ENCODE results near the gene SYNDIG1. TPM values are rescaled to one million over a fixed set of nuclear protein-coding genes. Genes with fewer than 3 reads are reported as not detected.

SYNDIG1 gene
- total RNA-seq, 4 donors from 2014 or later = 8.3 to 12.4 (median 10.2) TPM

DNA sequence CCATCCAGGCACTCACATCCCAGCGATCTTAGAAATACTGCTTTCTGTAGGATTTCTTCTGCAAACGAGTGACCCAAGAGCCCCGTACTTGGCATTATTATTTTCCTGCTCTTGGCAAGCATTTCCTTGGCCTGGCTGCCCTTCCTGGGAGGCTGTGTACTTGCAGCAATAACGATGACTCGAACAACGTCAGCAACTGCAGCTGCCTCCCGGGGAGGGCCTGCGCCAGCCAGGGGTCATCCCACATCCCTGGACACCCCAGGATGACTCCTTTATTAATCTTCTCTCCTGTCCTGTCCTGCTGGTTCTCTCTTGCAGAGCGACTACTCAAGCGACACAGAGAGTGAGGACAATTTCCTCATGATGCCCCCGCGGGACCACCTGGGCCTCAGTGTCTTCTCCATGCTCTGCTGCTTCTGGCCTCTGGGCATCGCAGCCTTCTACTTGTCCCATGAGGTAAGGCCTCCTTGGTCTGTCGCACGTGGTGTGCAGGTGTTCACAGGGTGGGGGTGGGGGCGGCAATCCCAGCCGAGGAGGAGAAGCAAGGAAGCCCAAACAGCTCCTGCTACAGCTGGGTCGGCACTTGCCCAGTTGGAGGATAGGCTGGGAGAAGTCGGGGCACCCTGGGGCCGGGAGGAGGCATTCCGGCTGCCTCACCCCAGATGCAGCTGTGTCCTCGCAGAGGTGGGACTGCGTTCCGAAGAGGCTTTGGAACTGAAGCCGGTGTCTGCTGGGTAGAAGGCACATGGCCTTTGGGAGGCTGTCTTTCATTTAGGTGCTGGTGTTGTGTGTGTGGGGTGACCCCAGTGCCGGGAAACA, 115.3 kb downstream of the SYNDIG1 start:
- H3K27ac ChIP-seq = no peak overlapping the region
- TF ChIP-seq POLR2A (IDR thresholded peaks at IDR 0.05) = no peak
- TF ChIP-seq, protein P1, sequence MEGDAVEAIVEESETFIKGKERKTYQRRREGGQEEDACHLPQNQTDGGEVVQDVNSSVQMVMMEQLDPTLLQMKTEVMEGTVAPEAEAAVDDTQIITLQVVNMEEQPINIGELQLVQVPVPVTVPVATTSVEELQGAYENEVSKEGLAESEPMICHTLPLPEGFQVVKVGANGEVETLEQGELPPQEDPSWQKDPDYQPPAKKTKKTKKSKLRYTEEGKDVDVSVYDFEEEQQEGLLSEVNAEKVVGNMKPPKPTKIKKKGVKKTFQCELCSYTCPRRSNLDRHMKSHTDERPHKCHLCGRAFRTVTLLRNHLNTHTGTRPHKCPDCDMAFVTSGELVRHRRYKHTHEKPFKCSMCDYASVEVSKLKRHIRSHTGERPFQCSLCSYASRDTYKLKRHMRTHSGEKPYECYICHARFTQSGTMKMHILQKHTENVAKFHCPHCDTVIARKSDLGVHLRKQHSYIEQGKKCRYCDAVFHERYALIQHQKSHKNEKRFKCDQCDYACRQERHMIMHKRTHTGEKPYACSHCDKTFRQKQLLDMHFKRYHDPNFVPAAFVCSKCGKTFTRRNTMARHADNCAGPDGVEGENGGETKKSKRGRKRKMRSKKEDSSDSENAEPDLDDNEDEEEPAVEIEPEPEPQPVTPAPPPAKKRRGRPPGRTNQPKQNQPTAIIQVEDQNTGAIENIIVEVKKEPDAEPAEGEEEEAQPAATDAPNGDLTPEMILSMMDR (IDR thresholded peaks at IDR 0.05) = no peak
- intact Hi-C loops (cut with DNase I) = no loop called here
- H3K27me3 ChIP-seq = no peaks in the 10 kb centered on the region
- H3K9me3 ChIP-seq = no peaks in the 10 kb centered on the region
- no peaks in the 10 kb centered on the region for H3K4me1 ChIP-seq
- WGBS, 2 donors = 76 to 79% methylated on average over 26 of the region's 26 CpGs
- no peak for DNase-seq
- H3K4me3 ChIP-seq (replicated peaks in 1 of 3) = no peak overlapping the region
- H3K36me3 ChIP-seq = no peaks in the 10 kb centered on the region

DNA sequence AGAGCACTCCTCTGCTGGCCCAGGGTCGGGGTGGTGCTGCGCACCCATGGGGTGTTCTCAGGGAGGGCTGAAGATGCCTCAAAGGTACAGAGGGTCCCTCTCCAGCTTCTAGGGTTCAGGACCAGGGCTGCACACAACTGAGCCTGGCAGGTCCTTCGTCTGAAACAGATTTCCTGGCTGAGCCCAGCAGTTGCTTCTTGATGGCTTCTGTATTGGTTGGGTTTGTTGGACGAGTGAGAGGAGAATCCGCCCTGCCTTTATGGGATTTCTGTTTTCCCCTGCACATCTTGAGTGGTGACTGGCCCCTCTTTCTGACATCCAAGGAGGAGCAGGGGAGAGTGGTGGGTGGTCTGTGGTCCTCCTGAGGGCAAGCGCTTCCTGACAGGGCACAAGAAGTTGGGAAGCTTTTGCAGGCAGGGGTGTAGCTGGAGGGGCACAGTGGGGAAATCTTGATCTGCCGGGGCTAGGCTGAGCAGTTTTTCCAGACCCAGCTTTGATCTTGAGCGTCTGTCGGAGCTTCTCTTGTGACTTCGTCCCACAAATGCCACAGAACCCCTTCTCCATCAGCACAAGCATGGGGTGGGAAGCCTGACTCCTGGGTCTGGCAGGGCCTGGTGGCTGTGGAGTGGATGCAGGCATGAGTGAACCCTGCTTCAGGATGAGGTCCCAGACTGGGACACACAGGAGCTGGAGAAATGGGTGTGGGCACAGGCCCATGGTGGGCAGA, 116.5 kb downstream of the SYNDIG1 start:
- TF ChIP-seq, protein P1 (IDR thresholded peaks at IDR 0.05) = no peak
- no peak for TF ChIP-seq POLR2A (IDR thresholded peaks at IDR 0.05)
- no peaks in the 10 kb centered on the region for H3K27me3 ChIP-seq
- DNase-seq = no peak
- no peak overlapping the region for H3K4me3 ChIP-seq (replicated peaks in 1 of 3)
- no peaks in the 10 kb centered on the region for H3K9me3 ChIP-seq
- H3K4me1 ChIP-seq = no peaks in the 10 kb centered on the region
- 97 to 98% methylated on average over 9 to 10 of the region's 10 CpGs for WGBS, 2 donors
- no peak overlapping the region for H3K27ac ChIP-seq
- intact Hi-C loops (cut with DNase I) = no loop called here
- no peaks in the 10 kb centered on the region for H3K36me3 ChIP-seq

DNA sequence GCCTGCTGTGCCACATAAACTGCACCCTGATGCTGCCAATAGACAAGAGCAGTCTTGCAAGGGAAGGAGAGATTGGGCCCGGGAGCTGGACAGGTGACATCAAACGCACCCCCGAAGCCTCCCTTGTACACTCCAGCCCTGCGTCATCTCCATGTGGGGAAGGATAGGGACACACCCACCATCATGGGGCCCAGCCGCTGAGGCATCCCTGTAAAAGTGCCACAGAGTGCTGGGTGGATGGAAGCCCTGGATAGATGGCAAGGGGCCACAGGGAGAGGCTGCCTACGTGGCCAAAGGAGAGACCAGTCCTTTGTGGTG, 117.1 kb downstream of the SYNDIG1 start:
- TF ChIP-seq POLR2A (IDR thresholded peaks at IDR 0.05) = no peak
- TF ChIP-seq, protein P1 (IDR thresholded peaks at IDR 0.05) = no peak
- Histone ChIP-seq H3K27me3 (no peaks in the 10 kb centered on the region), H3K4me1 (no peaks in the 10 kb centered on the region), H3K36me3 (no peaks in the 10 kb centered on the region), H3K4me3 (replicated peaks in 1 of 3) (no peak overlapping the region), H3K27ac (no peak overlapping the region), H3K9me3 (no peaks in the 10 kb centered on the region)
- intact Hi-C loops (cut with DNase I) = no loop called here
- DNase-seq = no peak
- 84 to 86% methylated on average over 6 of the region's 6 CpGs for WGBS, 2 donors

DNA sequence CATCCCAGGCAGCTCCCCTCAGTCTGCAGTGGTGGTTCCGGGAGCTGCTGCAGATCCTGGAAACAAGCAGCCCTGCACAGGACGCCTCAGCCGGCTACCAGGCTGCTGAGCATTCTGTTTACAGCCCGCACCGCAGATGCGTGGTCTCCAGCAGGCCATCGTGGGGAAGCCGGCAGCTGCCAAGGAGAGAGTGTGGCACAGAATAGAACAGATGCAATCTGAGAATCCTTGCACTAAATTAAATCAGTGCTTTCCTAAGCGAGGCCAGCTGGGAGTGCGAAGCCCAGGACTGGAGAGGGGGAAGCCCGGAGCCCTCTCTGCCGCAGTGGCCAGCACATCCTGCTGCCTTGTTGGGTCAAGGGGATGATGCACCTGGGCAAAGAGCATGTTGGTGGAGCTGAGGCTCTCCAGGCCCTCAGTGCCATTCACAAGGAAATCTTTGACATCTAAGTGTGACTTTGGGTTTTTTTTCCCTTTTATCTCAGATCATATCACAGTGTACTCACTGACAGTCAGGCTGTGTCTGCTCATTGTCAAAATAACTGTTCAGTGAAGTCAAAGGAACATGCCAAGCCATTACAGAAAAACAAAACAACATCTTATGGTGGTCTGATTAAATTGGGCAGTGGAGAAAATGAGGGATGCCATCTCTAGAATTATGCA, 118.1 kb downstream of the SYNDIG1 start:
- no peak overlapping the region for H3K4me3 ChIP-seq (replicated peaks in 1 of 3)
- intact Hi-C loops (cut with DNase I) = no loop called here
- WGBS, 2 donors = 83 to 88% methylated on average over 12 of the region's 12 CpGs

More for the DNA sequence above, 118.1 kb downstream of the SYNDIG1 start:
- H3K4me1 ChIP-seq = no peaks in the 10 kb centered on the region
- H3K9me3 ChIP-seq = no peaks in the 10 kb centered on the region
- no peaks in the 10 kb centered on the region for H3K36me3 ChIP-seq
- no peak overlapping the region for H3K27ac ChIP-seq
- DNase-seq = no peak
- no peaks in the 10 kb centered on the region for H3K27me3 ChIP-seq
- TF ChIP-seq, protein P1 (IDR thresholded peaks at IDR 0.05) = no peak
- no peak for TF ChIP-seq POLR2A (IDR thresholded peaks at IDR 0.05)
